OCI-LY3 (cell line): ENCODE measurements around the gene ZC3H6.

Source experiments
- CTCF ChIP-seq: fragments of 200-600, 300-600 bp; sonication (generic); IDR thresholded peaks from 2 replicates; pipeline ENCODE4 v1.5.1; 2014; ENCODE audit warnings: antibody characterized with exemption, low read length, low read depth
- EZH2phosphoT487 ChIP-seq: fragments of 200-600 bp; shearing (Covaris generic); IDR thresholded peaks from 2 replicates; pipeline ENCODE4 v1.6.1; 2018; ENCODE audit warnings: antibody characterized with exemption, mixed run types, low read depth

GRCh38 chr2:112335600-112335999 is 60.2 kb downstream of the ZC3H6 start:
- TF ChIP-seq CTCF (no peak), EZH2phosphoT487 (no peak)
